Measurements from ENCODE around the gene PGBD5. TPM values are rescaled to one million over a fixed set of nuclear protein-coding genes. Genes with fewer than 3 reads are reported as not detected.

PGBD5 gene
- total RNA-seq, 1 donor from 2014 or later: 3.5 TPM

DNA sequence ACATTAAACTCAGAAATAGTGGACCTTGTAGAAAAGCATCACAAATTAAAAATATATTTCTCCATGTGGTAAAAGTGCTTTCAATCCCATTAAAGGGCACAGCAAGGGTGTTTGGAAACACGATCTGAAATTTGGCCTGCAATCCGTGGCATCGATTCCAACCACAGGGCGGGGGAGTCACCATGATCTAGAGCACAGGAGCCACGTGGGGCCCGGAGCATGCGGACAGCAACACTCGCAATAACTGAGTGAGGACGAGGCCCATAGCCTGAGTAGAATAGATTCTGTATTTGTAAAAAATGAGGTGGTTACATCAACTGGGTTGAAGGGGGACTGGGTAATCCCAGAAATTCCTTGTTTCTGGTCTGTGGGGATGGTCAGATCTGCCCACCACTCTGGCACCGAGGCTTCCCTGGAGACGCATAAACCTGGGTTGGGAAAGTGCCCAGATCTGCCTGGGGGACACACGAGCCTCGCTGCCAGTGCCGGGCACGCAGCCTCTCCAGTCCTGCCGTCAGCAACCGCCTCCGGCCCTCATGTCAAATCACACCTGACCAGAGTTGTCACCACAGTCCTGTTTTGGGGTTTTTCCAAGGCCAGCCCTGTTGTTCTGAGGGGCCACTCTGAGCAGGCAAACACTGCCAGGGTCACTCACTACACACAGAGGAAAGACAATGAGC, 104.3 kb downstream of the PGBD5 start:
- no peak for DNase-seq (ENCODE audit: low spot score)

DNA sequence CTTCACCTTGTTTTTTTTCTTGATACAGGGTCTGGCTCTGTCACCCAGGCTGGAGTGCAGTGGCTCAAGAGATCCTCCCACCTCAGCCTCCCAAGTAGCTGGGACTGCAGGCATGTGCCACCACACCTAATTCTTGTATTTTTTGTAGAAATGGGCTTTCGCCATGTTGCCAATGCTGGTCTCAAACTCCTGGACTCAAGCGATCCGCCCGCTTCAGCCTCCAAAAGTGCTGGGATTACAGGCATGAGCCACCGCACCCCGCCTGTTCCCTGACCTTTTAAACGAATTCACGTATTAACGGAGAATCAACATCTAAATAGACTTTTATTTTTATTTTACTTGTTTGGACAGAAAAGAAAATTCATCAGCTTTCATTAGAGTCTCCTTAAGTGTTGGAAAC, 104.8 kb downstream of the PGBD5 start:
- no peak for DNase-seq (ENCODE audit: low spot score)

DNA sequence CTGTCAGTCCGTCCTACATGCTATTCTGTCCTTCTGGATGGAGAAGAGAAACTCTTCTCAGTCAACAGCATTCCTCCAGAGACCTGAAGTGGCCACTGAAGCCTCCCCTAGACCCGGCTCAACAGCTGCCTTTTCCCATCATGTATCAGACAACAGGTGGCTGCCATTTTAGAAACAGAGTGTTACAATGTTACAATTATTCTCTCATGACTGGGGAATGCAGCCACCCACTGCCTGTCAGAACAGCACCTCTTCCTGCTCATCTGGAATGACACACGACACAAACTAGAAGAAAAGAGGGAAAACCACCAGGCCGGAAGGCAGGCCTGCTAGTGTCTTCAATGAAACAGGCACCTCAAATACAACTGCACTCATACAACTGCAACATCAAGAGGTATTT, 105.3 kb downstream of the PGBD5 start:
- no peak for DNase-seq (ENCODE audit: low spot score)

DNA sequence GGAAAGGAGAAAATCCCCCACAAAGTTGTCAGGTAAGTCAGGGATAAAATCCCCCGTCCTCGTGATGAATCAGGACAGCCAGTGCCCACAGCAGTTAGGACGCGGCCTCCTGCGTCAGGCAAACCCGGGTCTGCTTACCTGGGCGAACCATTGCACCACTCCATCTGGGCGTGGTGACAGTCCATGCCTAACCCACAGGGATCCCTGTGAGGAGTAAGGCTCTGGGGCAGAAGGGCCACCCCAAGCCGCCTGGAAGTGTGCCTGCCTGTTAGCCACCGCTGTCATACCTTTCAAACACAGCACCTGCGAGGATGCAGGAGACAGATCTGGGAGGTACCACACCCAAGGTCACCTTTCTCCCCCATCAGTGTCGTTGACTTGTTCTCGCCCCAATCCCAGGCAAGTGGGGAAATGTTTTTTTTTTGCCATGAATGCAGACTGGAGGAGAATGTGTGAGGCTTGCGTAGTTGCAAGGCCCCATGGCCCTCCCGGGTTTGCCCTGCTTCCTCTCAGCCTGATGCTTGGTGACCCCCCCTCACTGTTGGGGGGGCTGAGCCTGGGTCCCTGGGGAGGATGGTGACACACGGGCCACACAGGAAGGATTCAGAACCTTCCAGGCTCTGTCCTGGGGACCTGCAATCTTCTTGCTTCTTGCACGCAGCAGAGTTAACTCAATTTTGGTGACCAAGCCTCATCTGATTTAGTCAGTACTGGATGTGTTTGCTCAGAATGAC, 107.0 kb downstream of the PGBD5 start:
- no peak for DNase-seq (ENCODE audit: low spot score)

DNA sequence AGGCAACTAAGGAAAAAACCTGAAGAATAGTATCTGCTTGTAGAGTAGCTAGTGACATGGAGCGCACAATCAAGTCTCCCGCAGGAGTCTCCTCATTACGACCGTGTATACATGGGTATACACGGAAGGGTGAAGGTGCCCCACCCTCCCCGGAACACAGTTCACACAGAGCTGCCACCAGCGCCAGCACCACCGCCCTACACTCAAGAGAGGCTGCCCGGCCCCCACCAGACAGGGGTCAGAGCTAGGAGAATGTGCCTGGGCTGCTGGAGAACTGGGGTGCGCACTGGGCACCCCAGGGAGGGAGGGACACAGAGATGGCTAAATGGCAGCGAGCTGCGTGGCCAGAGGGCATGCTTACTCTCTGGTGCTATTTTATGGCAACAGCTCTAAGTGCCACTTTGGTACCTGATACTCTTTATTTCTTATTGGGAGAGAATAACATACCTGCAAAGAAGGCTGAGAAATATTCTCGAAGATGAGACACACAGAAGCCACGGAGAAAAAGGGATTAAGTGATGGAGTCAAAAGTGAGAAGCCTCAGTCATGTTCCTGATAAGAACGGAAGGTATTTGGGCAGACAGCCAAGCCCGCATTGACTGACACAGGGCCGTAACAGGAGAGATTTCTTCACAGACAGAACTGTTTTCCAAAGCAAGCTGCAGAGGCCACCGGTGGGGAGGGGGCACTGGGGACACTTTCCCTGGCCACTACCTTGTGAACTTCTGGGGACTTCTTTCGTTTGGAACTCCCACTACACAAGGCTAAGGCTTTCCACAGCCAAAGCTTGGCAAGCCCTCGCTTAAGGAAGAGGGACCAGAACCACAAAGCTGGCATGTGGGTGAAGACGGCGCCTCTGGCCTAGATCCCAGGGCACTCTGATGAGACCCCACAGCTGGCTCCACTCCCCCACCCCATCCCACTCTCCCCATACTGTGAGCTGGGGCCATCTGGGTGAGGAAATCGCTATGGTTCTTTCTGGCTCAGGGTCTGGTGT, 108.0 kb downstream of the PGBD5 start:
- peak; percentile 70 for DNase-seq (ENCODE audit: low spot score)

GRCh38 chr1:230316864-230317745, 109.0 kb downstream of the PGBD5 start:
- no peak for DNase-seq (ENCODE audit: low spot score)

DNA sequence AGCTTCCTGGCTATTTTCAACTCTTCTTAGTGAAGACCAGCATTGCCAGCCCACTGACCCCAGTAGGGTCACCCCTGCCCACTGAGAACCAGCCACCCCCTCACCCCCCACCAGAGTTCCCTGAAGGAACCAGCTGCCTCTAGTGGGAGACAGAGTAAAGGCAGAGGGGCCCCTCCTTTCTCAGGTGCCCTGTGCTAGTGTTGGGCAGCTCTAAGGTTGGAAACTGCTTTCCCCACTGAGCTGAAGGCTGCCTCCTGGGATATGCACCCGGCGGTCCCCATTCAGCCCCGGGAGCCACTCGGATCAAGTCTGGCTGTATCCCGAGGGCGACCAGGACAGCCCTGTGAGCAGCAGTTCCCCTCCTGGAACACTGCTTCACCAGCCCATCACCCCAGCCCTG, 111.0 kb downstream of the PGBD5 start:
- DNase-seq (ENCODE audit: low spot score): no peak

DNA sequence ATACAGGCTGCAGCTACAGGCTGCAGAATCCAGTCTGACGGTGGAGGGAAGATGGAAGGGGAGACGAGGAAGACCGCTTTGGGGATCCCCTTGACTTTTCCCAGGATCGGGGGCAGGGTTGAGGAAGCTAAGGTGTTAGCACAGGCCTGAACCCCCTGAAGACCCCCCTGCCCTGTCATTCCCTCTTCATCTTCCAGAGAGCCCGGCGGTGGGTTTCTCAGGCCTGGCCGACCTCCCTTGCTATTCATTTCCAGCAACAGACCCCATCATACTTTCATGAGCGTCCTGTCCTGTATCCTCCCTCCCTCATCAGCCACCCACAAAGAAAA, 112.0 kb downstream of the PGBD5 start:
- no peak for DNase-seq (ENCODE audit: low spot score)

DNA sequence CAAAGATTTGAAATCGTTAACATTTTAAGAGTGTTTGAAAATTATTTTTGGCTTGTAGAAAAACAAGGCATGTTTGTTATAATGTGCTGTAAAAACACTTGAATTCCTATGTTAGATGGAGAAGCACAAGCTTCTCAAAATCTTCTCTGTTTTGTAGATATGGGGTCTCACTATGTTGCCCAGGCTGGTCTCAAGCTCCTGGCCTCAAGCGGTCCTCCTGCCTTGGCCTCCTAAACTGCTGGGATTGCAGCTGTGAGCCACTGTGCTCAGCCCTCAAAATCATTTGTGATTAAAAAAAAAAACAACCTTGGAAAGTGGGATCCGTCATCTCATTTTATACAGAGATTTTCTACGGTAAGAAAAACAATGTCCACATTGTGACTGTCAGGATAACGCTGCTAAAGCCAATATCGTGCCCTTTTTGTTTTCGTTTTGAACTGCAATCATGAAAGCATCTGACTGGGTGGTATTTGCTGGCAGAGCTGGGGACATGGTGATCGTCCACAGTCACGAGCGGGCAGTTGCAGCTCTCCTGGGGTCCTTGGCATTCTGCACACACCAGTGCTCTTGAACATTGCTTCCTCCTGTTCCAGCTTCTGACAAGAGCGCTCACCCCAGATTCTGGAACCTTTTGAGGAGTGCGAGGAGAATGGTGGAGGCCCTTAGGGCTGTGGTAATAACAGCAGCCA, 112.5 kb downstream of the PGBD5 start:
- DNase-seq (ENCODE audit: low spot score): no peak

GRCh38 chr1:230312676-230313075, 113.5 kb downstream of the PGBD5 start:
- DNase-seq (ENCODE audit: low spot score): no peak

GRCh38 chr1:230310381-230311163, 115.6 kb downstream of the PGBD5 start:
- DNase-seq (ENCODE audit: low spot score): peak; percentile 75

- no peak for DNase-seq (ENCODE audit: low spot score)
These were observed 116.4 kb downstream of the PGBD5 start for GRCh38 chr1:230309646-230310177.

DNA sequence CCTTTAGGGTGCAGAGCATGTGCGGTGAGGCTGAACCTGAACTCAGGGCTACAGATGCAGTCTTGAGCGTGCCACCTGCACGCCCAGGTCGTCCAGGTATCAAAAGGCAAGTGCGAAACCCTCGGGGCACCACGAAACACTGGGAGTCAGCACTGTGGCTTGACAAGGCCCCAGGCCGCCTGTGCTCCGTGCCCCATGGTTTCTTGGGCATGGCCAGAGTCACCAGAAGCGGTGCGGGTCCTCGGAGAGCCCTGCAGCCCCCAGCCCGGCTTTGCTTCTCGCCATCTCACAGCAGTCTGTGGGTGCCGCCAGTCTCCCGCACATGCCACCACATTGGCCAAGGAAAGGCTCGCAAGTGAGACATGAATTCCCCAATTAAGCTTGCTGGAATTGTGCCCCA, 117.3 kb downstream of the PGBD5 start:
- DNase-seq (ENCODE audit: low spot score): no peak

DNA sequence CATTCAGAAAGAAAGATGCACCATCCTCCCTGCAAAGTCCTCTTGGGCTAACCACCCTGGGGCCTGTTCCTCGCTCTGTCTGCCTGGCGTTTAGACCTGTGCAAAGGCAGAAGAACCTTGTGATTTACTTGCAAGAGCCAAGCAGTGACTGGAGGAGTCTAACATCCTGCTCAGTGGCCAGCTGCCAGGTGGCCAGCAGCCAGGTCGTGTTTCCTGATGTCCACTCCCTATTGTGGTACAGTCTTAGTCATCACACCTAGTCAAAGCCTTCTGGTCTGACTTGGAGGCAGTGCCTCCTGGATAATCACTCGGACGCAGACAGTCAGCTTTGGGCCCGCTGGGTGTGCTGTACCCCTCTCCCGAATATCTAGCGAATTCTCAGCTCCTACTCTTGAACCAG, 118.1 kb downstream of the PGBD5 start:
- DNase-seq (ENCODE audit: low spot score): peak; percentile 95

DNA sequence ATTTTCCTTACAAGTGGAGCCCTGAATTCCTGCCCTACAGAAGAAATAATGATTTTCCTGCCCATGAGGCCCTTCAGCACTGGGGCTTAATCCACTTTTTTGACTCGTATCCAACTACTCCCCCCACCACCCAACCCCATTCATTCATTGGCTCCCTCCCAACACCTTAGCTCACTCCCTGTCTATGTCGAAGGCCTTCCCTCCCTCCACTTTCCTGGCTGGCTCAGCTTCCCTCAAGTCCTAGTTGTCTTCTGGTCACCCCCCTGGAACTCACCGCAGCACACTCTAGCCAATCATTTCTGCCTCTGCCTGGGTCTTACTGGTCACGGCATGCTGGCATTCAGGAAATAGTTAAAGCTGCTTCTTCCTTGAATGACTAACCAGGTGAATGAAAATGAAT, 118.9 kb downstream of the PGBD5 start:
- no peak for DNase-seq (ENCODE audit: low spot score)

DNA sequence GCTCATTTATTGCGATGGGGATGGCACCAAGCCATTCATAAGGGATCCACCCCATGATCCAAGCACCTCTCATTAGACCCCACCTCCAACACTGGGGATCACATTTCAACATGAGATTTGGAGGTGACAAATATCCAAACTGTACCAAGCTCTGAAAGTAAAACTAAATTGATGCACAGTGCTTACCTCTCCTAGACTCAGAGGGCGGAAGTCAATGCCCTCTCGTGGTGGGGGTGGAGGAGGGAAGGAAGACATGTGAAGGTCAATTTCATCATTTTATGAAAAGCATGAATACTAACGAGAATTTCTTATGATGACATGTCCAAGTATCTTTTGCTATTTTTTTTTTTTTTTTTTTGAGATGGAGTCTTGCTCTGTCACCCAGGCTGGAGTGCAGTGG, 120.0 kb downstream of the PGBD5 start:
- no peak for DNase-seq (ENCODE audit: low spot score)

GRCh38 chr1:230303822-230304221, 122.3 kb downstream of the PGBD5 start:
- DNase-seq (ENCODE audit: low spot score): no peak

DNA sequence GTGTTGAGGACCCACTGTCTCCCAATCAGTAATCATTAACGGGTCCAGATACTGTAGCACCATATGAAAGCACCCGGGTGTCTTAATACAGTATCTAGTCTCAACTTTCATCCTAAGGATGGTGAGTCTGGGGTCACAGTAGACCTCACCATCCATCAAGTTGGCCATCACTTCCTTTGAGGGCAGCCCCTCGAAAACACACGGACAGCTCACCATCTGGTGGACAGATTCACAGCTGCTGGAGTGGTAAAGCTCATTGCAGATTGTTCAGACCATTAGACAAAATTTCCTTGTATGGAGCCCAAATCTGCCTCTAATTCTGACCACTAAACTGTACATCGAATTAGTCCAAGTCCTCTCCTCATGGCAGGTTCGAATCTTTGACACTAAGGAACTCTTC, 123.1 kb downstream of the PGBD5 start:
- DNase-seq (ENCODE audit: low spot score): no peak

GRCh38 chr1:230301822-230302221, 124.3 kb downstream of the PGBD5 start:
- no peak for DNase-seq (ENCODE audit: low spot score)

- no peak for DNase-seq (ENCODE audit: low spot score)
These were observed 124.8 kb downstream of the PGBD5 start for GRCh38 chr1:230301322-230301721.
